ENCODE measurements around the gene RNF41.
A peak's percentile ranks its signal among the peaks of the same experiment; 100 is the strongest.
"Not testable (repeated sequence)": the region's sequence is repeated elsewhere in the genome, so short reads cannot be mapped to it uniquely, and the experiment has no call there.

RNF41 gene

GRCh38 chr12:56157201-56158028, 64.3 kb downstream of the RNF41 start:
- Histone ChIP-seq H3K27me3 (replicated peaks; ENCODE audit: insufficient read depth, low read length) (no peaks in the 10 kb centered on the region), H3F3A (ENCODE audit: insufficient read depth, low read length) (peaks cover 36% of the 10 kb centered on the region), H3K4me1 (ENCODE audit: low read length) (peaks cover 26% of the 10 kb centered on the region), H2AFZ (ENCODE audit: low read length) (peak overlapping the region; percentile 78), H3K4me3 (ENCODE audit: low read length) (peak overlapping the region; percentile 68), H3K4me2 (ENCODE audit: low read depth, low read length) (peak overlapping the region; percentile 93), H3K9me2 (replicated peaks; ENCODE audit: insufficient read depth, low read length) (no peaks in the 10 kb centered on the region), H3K9ac (ENCODE audit: low read length) (peak overlapping the region; percentile 79), H3K27ac (ENCODE audit: low read length) (peak overlapping the region; percentile 80; the same call in 1 of the 2 replicates), H3K36me3 (replicated peaks; ENCODE audit: insufficient read depth, low read length) (peaks cover 9% of the 10 kb centered on the region; the same call in 1 of the 2 replicates), H3K79me2 (ENCODE audit: low read length) (peaks cover 57% of the 10 kb centered on the region), H3K9me3 (replicated peaks; ENCODE audit: insufficient read depth, low read length) (no peaks in the 10 kb centered on the region), H4K20me1 (ENCODE audit: insufficient read depth, low read length) (peaks cover 3% of the 10 kb centered on the region; the same call in 1 of the 2 replicates)
- TF ChIP-seq CTCF (IDR thresholded peaks at IDR 0.05; ENCODE audit: low read length) (peak; percentile 67), EZH2phosphoT487 (IDR thresholded peaks at IDR 0.05; ENCODE audit: low read length) (no peak)
- peak; percentile 83 for DNase-seq

- not testable (repeated sequence) for H4K20me1 ChIP-seq (ENCODE audit: insufficient read depth, low read length); H3K27me3 ChIP-seq (replicated peaks; ENCODE audit: insufficient read depth, low read length); DNase-seq; H3K9me3 ChIP-seq (replicated peaks; ENCODE audit: insufficient read depth, low read length); H3K27ac ChIP-seq (ENCODE audit: low read length); H3K9me2 ChIP-seq (replicated peaks; ENCODE audit: insufficient read depth, low read length); H3K36me3 ChIP-seq (replicated peaks; ENCODE audit: insufficient read depth, low read length); H2AFZ ChIP-seq (ENCODE audit: low read length)
- H3F3A ChIP-seq (ENCODE audit: insufficient read depth, low read length): peaks cover 36% of the 10 kb centered on the region
- peaks cover 50% of the 10 kb centered on the region for H3K79me2 ChIP-seq (ENCODE audit: low read length)
- peaks cover 26% of the 10 kb centered on the region for H3K4me1 ChIP-seq (ENCODE audit: low read length)
- peak overlapping the region; percentile 93; the same call in 1 of the 2 replicates for H3K4me2 ChIP-seq (ENCODE audit: low read depth, low read length)
- H3K4me3 ChIP-seq (ENCODE audit: low read length): 0 out of 2 replicates have a peak overlapping the region, but pooled peaks have one; percentile 68
- H3K9ac ChIP-seq (ENCODE audit: low read length): peak overlapping the region; percentile 79; the same call in 1 of the 2 replicates
These were observed 65.1 kb downstream of the RNF41 start for GRCh38 chr12:56156464-56157200.

GRCh38 chr12:56155256-56155845, 66.4 kb downstream of the RNF41 start:
- H3K4me2 ChIP-seq (ENCODE audit: low read depth, low read length): no peak overlapping the region
- H3K79me2 ChIP-seq (ENCODE audit: low read length): peaks cover 38% of the 10 kb centered on the region
- H3K4me1 ChIP-seq (ENCODE audit: low read length): peaks cover 25% of the 10 kb centered on the region
- TF ChIP-seq CTCF (IDR thresholded peaks at IDR 0.05; ENCODE audit: low read length) (no peak), EZH2phosphoT487 (IDR thresholded peaks at IDR 0.05; ENCODE audit: low read length) (no peak), EZH2 (optimal IDR thresholded peaks at IDR 0.05; ENCODE audit: low read depth, low read length) (no peak)
- H3K9me2 ChIP-seq (replicated peaks; ENCODE audit: insufficient read depth, low read length): no peaks in the 10 kb centered on the region
- no peaks in the 10 kb centered on the region for H3K9me3 ChIP-seq (replicated peaks; ENCODE audit: insufficient read depth, low read length)
- H4K20me1 ChIP-seq (ENCODE audit: insufficient read depth, low read length): no peaks in the 10 kb centered on the region
- no peak for DNase-seq
- H3K9ac ChIP-seq (ENCODE audit: low read length): no peak overlapping the region
- peaks cover 2% of the 10 kb centered on the region; the same call in 1 of the 2 replicates for H3K36me3 ChIP-seq (replicated peaks; ENCODE audit: insufficient read depth, low read length)
- H2AFZ ChIP-seq (ENCODE audit: low read length): no peak overlapping the region
- no peak overlapping the region for H3K4me3 ChIP-seq (ENCODE audit: low read length)
- H3F3A ChIP-seq (ENCODE audit: insufficient read depth, low read length): peaks cover 33% of the 10 kb centered on the region
- H3K27ac ChIP-seq (ENCODE audit: low read length): no peak overlapping the region
- H3K27me3 ChIP-seq (replicated peaks; ENCODE audit: insufficient read depth, low read length): no peaks in the 10 kb centered on the region
